HK-2 (cell line): ENCODE results near the gene PIK3C2G.
"Not testable (repeated sequence)": the region's sequence is repeated elsewhere in the genome, so short reads cannot be mapped to it uniquely, and the experiment has no call there.

Experiments used
- DNase-seq: peaks from one replicate; pipeline ENCODE4 v3.0.0-alpha.2; 2018; ENCODE audit not compliant: unreplicated experiment

PIK3C2G gene, protein sequence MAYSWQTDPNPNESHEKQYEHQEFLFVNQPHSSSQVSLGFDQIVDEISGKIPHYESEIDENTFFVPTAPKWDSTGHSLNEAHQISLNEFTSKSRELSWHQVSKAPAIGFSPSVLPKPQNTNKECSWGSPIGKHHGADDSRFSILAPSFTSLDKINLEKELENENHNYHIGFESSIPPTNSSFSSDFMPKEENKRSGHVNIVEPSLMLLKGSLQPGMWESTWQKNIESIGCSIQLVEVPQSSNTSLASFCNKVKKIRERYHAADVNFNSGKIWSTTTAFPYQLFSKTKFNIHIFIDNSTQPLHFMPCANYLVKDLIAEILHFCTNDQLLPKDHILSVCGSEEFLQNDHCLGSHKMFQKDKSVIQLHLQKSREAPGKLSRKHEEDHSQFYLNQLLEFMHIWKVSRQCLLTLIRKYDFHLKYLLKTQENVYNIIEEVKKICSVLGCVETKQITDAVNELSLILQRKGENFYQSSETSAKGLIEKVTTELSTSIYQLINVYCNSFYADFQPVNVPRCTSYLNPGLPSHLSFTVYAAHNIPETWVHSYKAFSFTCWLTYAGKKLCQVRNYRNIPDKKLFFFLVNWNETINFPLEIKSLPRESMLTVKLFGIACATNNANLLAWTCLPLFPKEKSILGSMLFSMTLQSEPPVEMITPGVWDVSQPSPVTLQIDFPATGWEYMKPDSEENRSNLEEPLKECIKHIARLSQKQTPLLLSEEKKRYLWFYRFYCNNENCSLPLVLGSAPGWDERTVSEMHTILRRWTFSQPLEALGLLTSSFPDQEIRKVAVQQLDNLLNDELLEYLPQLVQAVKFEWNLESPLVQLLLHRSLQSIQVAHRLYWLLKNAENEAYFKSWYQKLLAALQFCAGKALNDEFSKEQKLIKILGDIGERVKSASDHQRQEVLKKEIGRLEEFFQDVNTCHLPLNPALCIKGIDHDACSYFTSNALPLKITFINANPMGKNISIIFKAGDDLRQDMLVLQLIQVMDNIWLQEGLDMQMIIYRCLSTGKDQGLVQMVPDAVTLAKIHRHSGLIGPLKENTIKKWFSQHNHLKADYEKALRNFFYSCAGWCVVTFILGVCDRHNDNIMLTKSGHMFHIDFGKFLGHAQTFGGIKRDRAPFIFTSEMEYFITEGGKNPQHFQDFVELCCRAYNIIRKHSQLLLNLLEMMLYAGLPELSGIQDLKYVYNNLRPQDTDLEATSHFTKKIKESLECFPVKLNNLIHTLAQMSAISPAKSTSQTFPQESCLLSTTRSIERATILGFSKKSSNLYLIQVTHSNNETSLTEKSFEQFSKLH (N-terminal part only)

DNA sequence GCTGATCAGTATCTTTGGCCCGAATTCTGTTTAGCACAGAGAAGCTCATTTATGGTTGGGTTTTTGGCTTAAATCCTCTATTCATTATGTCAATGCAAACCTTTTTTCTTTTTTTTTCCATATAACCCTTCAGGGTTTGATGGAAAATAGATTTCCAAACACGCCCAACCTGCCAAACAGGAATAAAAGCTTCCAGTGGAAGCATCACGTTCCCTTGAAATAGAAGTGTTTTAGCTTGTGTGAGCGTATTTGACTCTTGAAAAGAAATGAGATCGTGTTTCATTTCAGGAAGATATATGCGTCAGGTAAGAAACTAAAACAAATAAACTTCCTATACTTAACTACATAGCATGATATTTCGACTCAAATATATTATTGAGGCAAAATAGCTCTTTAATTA, at the start of gene PIK3C2G:
TSS of gene PIK3C2G (plus strand) at position 246 of the 400 bp plus-strand sequence. CDS start 20,564 bp downstream, outside the sequence.
- no peak for DNase-seq

DNA sequence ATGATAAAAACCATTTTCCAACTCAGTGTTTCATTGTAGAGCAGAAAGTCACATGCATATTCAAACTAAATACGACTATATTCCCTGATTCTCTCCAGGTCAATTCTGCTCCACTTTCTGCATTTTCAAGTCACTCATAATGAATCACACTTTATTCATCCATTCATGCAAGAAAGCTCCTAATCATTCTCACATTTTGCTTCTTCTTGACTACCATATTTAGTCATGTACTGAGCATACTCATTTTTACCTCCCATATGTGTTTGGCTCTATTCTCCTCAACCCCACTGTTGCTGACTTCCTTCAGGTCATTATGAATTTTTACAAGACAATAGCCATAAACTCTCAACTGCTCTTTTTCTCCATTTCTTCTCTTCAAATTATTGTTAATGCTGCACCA, 43.4 kb upstream of the PIK3C2G start:
- no peak for DNase-seq

DNA sequence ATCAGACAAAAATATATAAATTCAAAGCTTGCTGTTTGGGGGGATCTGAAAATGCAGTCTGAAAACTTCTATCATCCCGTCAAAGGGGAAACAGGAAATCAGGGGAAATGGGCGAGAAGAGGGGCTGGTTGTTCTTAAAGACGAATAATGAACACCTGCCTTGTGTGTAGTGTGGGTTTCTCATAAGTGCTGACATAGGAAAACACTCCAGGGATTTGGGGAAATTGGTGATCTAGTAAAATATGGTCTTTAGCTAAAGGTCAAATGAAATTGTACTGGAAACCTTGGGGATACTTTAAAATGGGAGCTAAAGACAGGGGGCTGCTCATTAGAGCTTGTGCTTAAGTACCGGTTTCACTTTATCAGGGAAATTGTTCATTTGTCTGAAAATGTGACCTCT, 39.6 kb upstream of the PIK3C2G start:
- DNase-seq, result no peak

GRCh38 chr12:18222699-18223098, 38.6 kb upstream of the PIK3C2G start:
- DNase-seq, result no peak

GRCh38 chr12:18224745-18225144, 36.6 kb upstream of the PIK3C2G start:
- no peak for DNase-seq

DNA sequence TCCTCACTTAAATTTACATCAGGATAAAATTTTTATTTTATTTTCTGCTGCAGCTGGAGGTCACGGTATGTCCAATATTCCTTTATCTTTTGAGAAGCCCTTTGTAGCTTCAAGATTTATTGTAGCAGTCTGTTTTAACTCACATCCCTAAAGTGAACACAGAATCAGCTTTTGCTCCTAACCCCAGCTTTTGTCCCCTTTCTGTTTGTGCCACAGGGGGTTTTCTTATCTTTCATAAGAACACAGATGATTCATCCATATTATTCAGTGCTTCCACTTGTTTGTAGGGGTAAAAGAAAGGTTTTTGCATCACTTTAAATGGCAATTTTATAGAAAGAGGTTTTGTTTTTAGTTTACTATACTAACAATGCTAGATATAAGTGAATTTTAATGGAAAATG, 21.8 kb upstream of the PIK3C2G start:
- no peak for DNase-seq

GRCh38 chr12:18242380-18243089, 18.8 kb upstream of the PIK3C2G start:
- no peak for DNase-seq

GRCh38 chr12:18243238-18243637, 18.1 kb upstream of the PIK3C2G start:
- no peak for DNase-seq

DNA sequence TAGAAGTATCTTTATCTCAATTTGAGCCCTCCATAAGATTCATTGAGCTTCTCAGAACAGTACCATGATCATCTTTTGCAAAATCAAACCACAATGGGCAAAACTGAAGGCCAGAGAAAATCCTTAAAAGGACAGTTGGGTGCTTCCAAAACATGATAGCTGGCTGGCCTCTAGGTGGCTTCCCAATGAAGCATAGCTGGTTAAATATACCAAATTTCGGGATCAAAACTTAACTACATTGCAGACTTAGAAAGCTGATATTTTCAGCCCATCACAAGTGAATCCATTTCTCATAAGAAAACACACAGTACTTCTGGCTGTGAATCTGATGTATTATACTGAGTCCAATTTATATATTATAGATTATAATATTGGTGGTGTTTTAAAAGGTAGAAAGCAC, 15.3 kb upstream of the PIK3C2G start:
- no peak for DNase-seq

DNA sequence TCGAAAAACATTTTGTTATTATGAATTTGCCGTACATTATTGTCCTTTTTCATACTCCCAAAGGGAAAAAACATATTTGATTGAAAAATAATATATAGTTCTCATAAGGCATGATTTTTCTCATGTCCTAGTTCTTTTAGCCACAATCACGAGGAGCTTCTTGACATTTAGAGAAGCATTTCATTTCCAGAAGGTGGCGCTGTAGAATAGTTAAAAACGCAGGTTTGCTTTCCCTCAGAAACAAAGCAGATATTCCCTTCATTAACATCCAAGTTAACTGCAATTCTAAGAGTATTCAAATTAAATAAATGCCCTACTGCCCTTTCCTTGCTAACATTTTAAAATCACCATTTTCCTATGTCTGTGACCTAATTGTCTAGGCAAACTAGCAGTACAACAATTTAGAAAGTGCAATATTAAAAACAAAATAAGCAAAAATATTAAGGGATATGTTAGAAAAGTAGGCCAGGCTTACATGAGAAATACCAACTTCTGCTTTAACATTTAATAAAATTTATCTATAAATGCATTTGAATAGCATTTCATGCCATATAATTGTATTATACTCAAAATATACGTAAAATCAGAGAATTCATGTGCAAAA, 10.9 kb upstream of the PIK3C2G start:
- DNase-seq, result no peak

GRCh38 chr12:18254081-18254480, 7.2 kb upstream of the PIK3C2G start:
- DNase-seq, result no peak

GRCh38 chr12:18255004-18255403, 6.3 kb upstream of the PIK3C2G start:
- DNase-seq, result not testable (repeated sequence)

DNA sequence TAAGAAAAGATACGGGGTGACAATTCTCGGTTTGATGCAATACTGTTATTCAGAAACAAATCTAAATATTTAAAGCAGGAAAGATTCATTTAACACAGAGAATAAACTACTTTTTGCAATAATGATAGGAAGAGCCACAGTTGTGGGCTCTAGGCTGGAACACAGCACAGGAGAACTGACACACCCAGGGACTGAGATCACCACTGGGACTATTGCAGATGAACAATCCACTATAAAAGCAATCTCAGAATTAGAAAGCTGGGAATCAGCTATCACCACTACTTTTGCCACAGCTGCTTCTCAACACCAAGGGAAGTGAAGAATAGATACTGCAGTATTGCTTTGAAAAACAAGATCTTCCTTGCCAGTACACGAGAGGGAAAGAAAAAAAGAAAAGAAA, 4.1 kb upstream of the PIK3C2G start:
- no peak for DNase-seq

DNA sequence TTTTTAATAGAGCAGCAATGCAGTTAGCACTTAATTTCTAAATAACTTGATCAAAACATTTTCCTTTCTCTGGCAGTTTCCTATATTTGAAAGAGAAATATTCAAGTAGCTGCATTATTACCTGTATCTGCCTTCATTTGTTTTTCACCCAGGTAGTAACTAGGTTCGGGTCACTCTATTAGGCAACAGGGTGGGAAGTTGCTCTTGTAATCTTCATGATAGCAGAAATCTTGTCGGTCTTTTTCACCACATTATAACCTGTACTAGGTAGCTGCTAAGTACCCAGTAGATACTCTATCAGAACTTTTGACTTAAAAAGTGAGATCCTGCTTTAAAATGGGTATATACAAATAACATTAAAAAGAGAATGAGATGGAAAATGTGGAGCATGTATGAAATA, 2.4 kb upstream of the PIK3C2G start:
- no peak for DNase-seq

DNA sequence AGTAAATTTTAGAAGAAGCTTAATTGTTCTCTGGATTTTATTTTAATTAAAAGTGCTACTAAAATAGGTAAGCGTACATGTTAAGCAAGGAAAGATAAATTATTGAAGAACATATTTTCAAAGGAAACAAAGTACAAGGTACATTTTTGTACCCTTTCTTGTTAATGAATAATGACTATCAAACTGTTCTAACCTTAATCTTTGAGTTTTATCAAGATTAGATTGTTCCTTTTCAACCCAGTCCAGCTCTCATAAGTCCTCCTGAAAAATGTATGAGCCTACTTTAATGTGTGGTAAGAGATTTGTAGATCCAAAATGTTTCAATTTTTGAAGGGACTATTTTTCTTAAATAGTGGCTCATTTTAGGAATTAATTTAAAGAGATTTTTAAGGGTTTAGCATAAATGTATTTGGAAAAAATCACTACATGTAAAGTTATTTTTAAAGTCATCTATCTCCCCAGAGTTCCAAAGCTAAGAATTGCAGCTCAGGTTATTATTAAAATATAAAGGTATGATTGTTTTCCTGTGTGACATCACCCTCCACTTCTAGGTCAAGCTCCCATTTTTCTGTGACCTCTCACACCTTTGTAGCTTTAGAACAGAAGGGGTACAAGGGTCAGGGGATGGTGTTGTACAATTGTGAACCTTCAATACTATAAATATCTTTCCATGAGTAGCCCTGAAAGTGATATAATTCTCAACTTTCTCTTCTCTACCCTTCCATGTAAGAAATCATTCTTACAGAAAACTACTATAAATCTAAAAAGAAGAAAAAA, 1.2 kb upstream of the PIK3C2G start:
- no peak for DNase-seq

DNA sequence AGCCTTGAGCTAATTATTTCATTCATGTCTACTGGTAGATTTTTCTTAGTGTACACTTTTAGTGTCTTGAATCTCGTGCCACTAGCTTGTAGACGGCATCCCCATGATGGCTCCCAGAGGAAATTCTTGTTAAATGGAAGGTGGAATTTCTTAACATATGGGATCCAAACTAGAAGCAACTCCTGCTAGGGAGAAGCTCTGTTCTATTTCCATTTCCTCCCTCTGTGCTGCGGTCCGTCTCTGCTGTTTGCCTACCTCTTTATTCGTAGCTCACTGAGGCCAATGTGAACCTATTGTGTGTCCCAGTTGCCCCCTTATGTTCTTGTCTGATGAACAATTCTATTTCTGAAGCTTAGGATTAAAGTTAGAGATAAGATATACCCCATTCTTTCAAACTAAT, 588 bp downstream of the PIK3C2G start:
- no peak for DNase-seq

DNA sequence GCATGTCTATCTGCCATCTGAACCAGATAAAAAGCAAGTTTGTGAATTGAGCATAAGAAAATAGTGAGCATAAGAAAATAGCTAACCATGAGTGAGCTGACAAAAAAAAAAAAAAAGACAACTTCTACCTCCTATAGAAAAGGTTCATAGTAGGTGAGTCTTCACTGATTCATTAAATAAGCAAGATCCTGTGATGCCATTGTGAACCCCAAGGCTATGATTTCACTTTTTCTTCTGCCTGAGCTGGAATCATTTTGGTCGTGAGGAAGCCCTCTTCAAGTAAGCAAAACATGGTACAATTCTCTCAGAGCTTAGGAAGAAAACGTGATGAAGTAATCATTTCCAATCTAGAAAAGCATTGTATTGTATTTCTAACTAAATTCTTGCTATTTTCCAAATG, 1.2 kb downstream of the PIK3C2G start:
- DNase-seq, result no peak

DNA sequence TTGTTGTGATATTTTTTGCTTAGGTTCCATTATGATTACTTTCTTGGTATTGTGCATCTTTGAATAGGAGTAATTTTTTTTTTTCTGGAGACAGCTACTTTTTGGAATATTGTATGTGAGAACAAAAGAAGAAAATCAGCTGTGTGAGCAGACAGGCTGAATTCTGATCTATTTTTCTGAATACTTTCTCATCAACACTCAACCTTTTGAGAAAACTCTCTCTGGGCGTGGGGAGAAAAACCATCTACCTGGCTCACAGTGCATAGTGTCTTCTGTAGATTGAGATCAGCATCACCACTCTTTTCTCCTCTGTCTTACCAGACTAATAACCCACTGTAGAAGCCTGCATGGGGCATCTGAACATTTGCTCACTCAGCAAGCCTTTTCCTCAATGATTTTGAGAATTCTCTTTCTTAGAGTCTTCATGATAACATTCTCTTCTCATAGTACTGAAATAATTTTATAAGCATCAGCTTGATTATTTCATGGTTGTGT, 3.3 kb downstream of the PIK3C2G start:
- DNase-seq, result no peak

DNA sequence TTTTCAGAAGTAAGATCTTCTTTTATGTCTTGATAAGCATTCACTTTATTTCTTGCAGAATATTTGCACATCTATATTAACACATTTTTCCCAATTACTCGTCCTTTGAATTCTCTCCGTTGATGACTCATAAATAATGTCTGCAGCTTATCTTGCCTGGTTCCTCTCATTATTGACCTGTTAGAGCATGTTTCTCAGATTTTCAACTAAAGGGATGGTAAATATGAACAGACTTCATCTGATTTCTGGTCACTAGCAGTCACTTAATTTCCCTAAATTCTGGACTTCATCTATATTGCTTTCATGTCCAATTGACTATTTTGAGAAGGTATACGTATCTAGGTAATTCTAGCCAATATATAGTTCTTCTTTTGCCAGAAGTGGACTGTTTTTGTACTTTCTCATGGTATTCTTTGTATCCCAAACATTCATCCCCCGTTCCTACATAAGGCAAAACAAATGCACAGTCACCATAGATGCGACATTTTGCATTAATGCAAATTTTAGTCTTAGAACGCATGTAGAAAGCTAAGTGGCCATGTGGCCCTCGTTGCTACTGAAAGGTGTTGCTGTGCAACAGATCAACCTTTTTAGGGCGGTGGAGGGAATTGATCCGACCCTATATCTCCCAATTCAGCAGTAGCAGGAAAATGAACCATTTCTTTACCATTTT, 6.2 kb downstream of the PIK3C2G start:
- no peak for DNase-seq
